ENCODE data around the gene VMP1. TPM values are rescaled to one million over a fixed set of nuclear protein-coding genes. Genes with fewer than 3 reads are reported as not detected.
"Not testable (repeated sequence)": the region's sequence is repeated elsewhere in the genome, so short reads cannot be mapped to it uniquely, and the experiment has no call there.

VMP1 gene
- total and polyA plus RNA-seq, 2 experiments from 2014 or later: 134 to 216 TPM

DNA sequence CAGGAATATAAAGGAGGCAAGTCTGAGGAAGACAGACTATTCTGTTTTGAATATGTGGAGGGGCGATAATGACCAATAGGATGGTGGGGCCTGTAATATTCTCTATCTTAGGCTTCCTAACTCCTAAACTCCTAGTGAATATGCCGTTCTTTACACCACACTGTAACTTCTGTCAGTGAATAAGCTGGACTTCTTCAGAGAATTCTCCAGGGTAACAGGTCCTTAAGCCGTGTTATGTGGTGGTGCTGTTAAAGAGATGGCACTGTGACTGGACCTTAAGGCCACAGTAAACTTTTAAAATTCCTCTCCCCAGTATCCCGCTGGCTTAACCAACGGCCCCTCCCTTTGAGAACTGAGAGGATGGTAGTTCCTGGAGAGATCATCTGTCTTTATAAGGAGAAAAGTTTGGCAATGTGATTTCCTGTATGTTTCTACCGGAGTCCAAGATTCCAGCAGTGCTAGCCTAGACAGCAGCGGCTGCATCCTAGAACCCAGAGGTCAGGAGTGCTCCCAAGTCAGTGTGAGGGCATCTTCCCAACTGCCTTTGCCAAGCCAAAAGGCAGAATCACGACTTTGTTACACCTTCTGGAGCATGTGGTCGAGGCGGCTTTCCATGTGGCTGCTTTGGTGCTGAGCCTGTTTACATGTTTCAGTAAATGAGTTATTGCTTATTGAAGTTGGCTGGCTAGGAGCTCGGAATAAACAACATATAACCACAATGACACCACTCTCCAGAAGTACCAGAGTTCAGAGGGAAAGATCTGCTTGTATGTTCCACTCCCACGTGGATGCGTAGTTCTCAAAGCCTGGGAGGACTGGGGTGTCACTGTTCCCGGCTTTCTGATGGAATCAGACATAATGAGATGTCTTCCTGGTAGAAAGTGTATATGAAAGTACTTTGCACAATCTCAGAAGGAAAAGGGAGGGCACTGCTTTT, 144.3 kb downstream of the VMP1 start:
- H3K27me3 ChIP-seq (replicated peaks; ENCODE audit: insufficient read depth): no peaks in the 10 kb centered on the region
- TF ChIP-seq EZH2phosphoT487 (IDR thresholded peaks at IDR 0.05; ENCODE audit: insufficient read depth, low read depth): peak; percentile 68; the same call in 1 of the 2 replicates
- no peak for TF ChIP-seq EZH2 (IDR thresholded peaks at IDR 0.05; ENCODE audit: insufficient read depth, poor library complexity, severe bottlenecking)
- no peaks in the 10 kb centered on the region for H3K9me2 ChIP-seq (ENCODE audit: insufficient read depth)
- in situ Hi-C loops (cut with MboI): no loop called here
- peak; percentile 86 for DNase-seq
- H3K4me2 ChIP-seq (ENCODE audit: unreplicated experiment): peak overlapping the region; percentile 50
- peak overlapping the region; percentile 46 for H2AFZ ChIP-seq
- WGBS, 2 experiments (ENCODE audit: low coverage in 1 of 2, low lambda C conversion rate in 2 of 2, missing lambda C conversion rate in 2 of 2): 7 to 10% methylated on average over 14 of the region's 14 CpGs
- H3K79me2 ChIP-seq (ENCODE audit: insufficient read depth): no peaks in the 10 kb centered on the region
- H3K9ac ChIP-seq: peak overlapping the region; percentile 62
- peaks cover 37% of the 10 kb centered on the region for H3K4me1 ChIP-seq (ENCODE audit: insufficient read depth)
- peak overlapping the region; percentile 64 for H3K27ac ChIP-seq
- peaks cover 41% of the 10 kb centered on the region for H3F3A ChIP-seq (ENCODE audit: insufficient read depth)
- H3K36me3 ChIP-seq (ENCODE audit: low read depth): no peaks in the 10 kb centered on the region
- no peaks in the 10 kb centered on the region for H3K9me3 ChIP-seq (ENCODE audit: low read depth)
- peak overlapping the region; percentile 22 for H3K4me3 ChIP-seq
- H4K20me1 ChIP-seq (ENCODE audit: insufficient read depth): no peaks in the 10 kb centered on the region

DNA sequence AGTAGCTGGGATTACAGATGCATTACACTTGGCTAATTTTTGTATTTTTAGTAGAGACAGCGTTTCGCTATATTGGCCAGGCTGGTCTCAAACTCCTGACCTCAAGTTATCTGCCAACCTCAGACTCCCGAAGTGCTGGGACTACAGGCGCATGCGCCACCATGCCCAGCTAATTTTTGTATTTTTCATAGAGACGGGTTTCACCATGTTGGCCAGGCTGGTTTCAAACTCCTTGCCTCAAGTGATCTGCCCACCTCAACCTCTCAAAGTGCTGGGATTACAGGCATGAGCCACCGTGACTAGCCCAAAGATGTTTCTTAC, 145.4 kb downstream of the VMP1 start:
- 91 to 94% methylated on average over 7 of the region's 7 CpGs for WGBS, 2 experiments (ENCODE audit: low coverage in 1 of 2, low lambda C conversion rate in 2 of 2, missing lambda C conversion rate in 2 of 2)
- H3K27me3 ChIP-seq (replicated peaks; ENCODE audit: insufficient read depth); H3K9me3 ChIP-seq (ENCODE audit: low read depth); H3K4me2 ChIP-seq (ENCODE audit: unreplicated experiment); H3K36me3 ChIP-seq (ENCODE audit: low read depth); DNase-seq; H3K79me2 ChIP-seq (ENCODE audit: insufficient read depth); in situ Hi-C loops (cut with MboI); H3K9me2 ChIP-seq (ENCODE audit: insufficient read depth); H4K20me1 ChIP-seq (ENCODE audit: insufficient read depth); H3K4me3 ChIP-seq; H2AFZ ChIP-seq: not testable (repeated sequence)
- peak overlapping the region; percentile 64 for H3K27ac ChIP-seq
- peaks cover 34% of the 10 kb centered on the region for H3F3A ChIP-seq (ENCODE audit: insufficient read depth)
- peaks cover 29% of the 10 kb centered on the region for H3K4me1 ChIP-seq (ENCODE audit: insufficient read depth)
- peak overlapping the region; percentile 62 for H3K9ac ChIP-seq

DNA sequence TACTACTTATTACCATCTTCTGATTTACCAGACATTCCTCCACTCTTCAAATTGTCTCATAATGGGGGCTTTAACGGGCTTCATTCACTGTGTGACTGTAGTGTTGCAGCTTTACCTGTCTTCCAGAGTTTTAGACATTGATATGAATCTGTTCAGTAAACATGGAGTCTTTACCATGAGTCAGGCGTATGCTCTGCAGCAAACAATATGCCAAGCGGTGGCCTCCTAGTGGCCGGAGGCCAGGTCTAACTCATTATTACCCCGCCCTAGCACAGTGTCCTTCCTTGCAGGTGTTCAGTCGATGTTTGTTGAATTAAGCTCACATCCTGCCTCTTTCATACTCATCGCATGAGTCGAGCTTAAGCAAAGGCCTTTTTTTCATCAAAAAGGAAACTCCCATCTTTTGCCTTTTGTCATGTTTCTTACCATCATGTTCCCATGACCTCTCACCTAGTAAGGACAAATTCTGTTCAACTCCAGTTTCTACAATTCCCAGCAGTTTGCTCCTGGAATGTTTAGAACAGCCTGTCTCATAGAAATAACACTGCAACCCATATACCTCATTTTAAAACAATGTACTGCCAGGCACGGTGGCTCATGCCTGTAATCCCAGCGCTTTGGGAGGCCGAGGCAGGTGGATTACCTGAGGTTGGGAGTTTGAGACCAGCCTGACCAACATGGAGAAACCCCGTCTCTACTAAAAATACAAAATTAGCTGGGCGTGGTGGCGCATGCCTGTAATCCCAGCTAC, 145.9 kb downstream of the VMP1 start:
- H3K36me3 ChIP-seq (ENCODE audit: low read depth): no peaks in the 10 kb centered on the region
- DNase-seq: peak; percentile 71
- in situ Hi-C loops (cut with MboI): no loop called here
- TF ChIP-seq EZH2phosphoT487 (IDR thresholded peaks at IDR 0.05; ENCODE audit: insufficient read depth, low read depth): no peak
- no peak for TF ChIP-seq EZH2 (IDR thresholded peaks at IDR 0.05; ENCODE audit: insufficient read depth, poor library complexity, severe bottlenecking)
- H3K27me3 ChIP-seq (replicated peaks; ENCODE audit: insufficient read depth): no peaks in the 10 kb centered on the region
- no peaks in the 10 kb centered on the region for H3K9me3 ChIP-seq (ENCODE audit: low read depth)
- H4K20me1 ChIP-seq (ENCODE audit: insufficient read depth): no peaks in the 10 kb centered on the region
- H3K4me1 ChIP-seq (ENCODE audit: insufficient read depth): peaks cover 31% of the 10 kb centered on the region
- 82 to 87% methylated on average over 14 of the region's 14 CpGs for WGBS, 2 experiments (ENCODE audit: low coverage in 1 of 2, low lambda C conversion rate in 2 of 2, missing lambda C conversion rate in 2 of 2)
- H3K4me3 ChIP-seq: no peak overlapping the region
- no peak overlapping the region for H3K9ac ChIP-seq
- H3K4me2 ChIP-seq (ENCODE audit: unreplicated experiment): peak overlapping the region; percentile 7
- no peaks in the 10 kb centered on the region for H3K79me2 ChIP-seq (ENCODE audit: insufficient read depth)
- no peaks in the 10 kb centered on the region for H3K9me2 ChIP-seq (ENCODE audit: insufficient read depth)
- no peak overlapping the region for H2AFZ ChIP-seq
- peaks cover 32% of the 10 kb centered on the region for H3F3A ChIP-seq (ENCODE audit: insufficient read depth)
- H3K27ac ChIP-seq: peak overlapping the region; percentile 64; the same call in 1 of the 2 replicates

DNA sequence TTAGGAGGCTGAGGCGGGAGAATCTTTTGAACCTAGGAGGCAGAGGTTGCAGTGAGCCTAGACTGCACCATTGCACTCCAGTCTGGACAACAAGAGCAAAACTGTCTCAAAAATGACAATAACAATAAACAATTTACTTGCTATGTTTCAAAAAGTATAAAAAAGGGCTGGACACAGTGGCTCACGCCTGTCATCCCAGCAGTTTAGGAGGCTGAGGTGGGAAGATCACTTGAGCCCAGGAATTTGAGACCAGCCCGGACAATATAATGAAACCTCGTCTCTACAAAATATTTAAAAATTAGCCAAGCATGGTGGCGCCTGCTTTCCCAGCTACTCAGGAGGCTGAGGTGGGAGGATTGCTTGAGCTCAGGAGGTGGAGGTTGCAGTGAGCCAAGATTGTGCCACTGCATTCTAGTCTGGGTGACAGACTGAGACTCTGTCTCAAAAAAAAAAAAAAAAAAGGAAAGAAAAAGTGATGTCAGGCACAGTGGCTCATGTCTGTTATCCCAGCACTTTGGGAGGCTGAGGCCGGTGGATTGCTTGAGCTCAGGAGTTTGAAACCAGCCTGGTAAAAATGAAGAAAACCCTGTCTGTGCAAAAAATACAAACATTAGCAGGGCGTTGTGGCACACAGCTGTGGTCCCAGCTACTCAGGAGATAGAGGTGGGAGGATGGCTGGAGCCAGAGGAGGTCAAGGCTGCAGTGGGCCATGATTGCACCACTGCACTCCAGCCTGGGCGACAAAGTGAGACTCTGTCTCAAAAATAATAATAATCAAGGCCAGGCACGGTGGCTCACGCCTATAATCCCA, 146.7 kb downstream of the VMP1 start:
- not testable (repeated sequence) for H3K4me2 ChIP-seq (ENCODE audit: unreplicated experiment)
- WGBS, 2 experiments (ENCODE audit: low coverage in 1 of 2, low lambda C conversion rate in 2 of 2, missing lambda C conversion rate in 2 of 2): 86 to 89% methylated on average over 10 of the region's 10 CpGs
- H3K27ac ChIP-seq: peak overlapping the region; percentile 23; the same call in 1 of the 2 replicates

More for the DNA sequence above, 146.7 kb downstream of the VMP1 start:
- DNase-seq; H3K27me3 ChIP-seq (replicated peaks; ENCODE audit: insufficient read depth); H4K20me1 ChIP-seq (ENCODE audit: insufficient read depth); H3K9ac ChIP-seq; H3K4me3 ChIP-seq; in situ Hi-C loops (cut with MboI); H3K9me2 ChIP-seq (ENCODE audit: insufficient read depth); H3K36me3 ChIP-seq (ENCODE audit: low read depth); H3K79me2 ChIP-seq (ENCODE audit: insufficient read depth); H2AFZ ChIP-seq; H3K9me3 ChIP-seq (ENCODE audit: low read depth): not testable (repeated sequence)
- Histone ChIP-seq H3K4me1 (ENCODE audit: insufficient read depth) (peaks cover 39% of the 10 kb centered on the region), H3F3A (ENCODE audit: insufficient read depth) (peaks cover 32% of the 10 kb centered on the region)
